Measurements from ENCODE around the gene SLC25A13.

- TF ChIP-seq, protein P1, sequence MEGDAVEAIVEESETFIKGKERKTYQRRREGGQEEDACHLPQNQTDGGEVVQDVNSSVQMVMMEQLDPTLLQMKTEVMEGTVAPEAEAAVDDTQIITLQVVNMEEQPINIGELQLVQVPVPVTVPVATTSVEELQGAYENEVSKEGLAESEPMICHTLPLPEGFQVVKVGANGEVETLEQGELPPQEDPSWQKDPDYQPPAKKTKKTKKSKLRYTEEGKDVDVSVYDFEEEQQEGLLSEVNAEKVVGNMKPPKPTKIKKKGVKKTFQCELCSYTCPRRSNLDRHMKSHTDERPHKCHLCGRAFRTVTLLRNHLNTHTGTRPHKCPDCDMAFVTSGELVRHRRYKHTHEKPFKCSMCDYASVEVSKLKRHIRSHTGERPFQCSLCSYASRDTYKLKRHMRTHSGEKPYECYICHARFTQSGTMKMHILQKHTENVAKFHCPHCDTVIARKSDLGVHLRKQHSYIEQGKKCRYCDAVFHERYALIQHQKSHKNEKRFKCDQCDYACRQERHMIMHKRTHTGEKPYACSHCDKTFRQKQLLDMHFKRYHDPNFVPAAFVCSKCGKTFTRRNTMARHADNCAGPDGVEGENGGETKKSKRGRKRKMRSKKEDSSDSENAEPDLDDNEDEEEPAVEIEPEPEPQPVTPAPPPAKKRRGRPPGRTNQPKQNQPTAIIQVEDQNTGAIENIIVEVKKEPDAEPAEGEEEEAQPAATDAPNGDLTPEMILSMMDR (IDR thresholded peaks at IDR 0.05), result no peak
- no peak for TF ChIP-seq POLR2A (IDR thresholded peaks at IDR 0.05)
Measured at GRCh38 chr7:96205665-96206064, 116.2 kb downstream of the SLC25A13 start.

All from testis (tissue), 2 donors.